GM21526 (cell line): Measurements from ENCODE around the gene FURIN.
"Not testable (repeated sequence)": the region's sequence is repeated elsewhere in the genome, so short reads cannot be mapped to it uniquely, and the experiment has no call there.

ENCODE experiments used
- ATAC-seq: cut with Tn5 transposase; IDR thresholded peaks from one replicate; pipeline ENCODE4 v1.9.1; 2021; ENCODE audit warnings: moderate library complexity; ENCODE audit not compliant: unreplicated experiment, low FRiP score

FURIN gene

DNA sequence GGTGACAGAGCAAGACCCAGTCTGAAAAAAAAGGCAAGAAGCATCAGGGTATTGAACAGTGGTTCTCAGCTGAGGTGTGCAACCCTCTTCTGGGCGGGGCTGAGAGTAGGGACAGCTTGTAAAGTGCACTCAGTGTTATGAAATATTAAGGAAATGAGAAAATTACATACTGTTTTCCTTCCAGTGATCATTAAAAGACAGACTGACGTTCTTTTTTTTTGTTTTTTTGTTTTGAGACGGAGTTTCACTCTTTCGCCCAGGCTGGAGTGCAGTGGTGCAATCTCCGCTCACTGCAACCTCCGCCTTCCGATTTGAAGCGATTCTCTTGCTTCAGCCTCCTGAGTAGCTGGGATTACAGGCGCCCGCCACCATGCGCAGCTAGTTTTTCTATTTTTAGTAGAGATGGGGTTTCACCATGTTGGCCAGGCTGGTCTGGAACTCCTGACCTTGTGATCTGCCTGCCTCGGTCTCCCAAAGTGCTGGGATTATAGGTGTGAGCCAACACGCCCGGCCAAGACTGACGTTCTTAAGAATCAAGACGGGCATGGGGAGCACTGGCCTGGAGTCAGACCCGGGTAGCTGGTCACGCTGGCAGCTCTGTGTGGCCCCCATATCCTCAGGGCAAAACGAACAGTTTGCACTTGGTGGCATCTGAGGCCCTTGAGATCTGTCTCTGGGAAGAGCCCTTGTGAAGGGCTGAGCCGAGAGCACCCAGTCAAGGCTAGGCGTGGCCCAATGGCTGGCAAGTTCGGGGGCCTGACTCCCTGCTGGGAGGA, 46.1 kb downstream of the FURIN start:
- ATAC-seq: no peak

DNA sequence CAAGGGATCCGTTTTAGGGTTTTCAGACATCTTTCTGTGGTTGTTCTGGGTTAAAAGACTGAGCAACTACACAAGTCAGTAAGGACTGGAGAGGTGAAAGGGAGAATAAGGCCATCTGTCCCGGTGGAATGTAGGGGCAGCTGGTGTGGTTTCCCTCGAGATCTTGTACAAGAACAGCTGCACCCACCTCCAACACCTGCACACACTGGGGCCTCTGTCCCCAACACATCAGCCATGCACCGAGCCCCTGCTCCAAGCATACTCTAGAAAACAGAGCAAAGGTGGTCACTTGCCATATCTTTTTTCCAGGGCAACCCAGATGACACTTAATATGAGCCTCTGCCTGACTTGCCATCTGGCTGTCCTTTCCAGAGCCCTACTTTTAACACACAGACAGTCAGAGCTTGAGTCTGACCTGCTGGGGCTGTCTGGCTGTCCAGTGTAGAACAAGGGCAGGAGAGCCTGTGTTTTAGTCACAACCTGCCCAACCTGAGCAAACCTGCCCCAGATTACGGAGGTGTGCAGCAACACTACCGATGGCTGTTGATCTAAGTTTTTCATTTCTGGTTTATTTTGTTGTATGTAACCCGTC, 46.9 kb downstream of the FURIN start:
- ATAC-seq: no peak

DNA sequence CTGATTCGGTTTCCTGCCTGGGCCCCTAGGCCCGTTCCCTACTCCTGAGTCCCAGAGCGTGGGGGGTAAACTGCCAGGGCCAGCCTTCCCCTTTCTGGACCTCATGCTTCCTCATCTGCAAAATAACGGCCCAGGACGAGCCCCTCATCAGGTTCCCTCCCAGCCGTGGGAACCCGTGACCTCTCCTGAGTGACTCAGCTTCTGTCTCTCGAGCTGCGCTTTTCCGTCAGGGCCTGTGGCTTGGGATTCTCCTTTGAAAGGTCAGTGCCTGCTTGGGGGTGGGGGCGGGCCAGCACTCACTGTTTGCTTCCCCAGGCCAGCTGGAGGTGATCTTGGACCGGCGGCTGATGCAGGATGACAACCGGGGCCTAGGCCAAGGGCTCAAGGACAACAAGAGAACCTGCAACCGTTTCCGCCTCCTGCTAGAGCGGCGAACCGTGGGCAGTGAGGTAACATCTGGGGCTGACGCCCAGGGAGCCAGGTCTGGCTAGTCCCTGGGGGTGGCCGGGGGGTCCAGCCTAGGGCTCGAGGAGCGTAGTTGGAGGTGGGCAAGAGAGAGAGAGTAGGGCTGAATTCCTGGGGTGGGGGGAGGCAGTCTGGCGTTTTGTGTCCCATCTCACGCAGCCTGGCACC, 47.5 kb downstream of the FURIN start:
- ATAC-seq: no peak

DNA sequence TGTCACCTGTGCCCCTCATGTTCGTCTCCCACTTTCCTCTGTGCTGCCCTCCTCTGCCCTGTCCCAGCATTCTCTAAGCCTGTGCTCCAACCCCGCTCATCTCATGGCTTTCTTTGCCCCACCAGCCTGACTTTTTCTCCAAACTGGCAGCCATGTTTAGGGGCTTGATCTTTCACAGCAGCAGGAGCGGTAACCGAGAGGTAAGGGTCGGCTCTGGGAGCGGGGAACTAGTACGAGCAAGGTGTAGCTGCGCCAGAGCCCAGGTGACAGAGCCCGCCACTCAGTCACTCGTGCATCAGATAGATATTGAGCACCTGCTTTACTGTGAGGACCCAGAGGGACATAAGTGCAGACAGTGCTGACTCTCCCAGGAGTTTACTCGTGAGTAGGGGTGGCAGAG, 48.1 kb downstream of the FURIN start:
- ATAC-seq: no peak

GRCh38 chr15:90917569-90917968, 49.2 kb downstream of the FURIN start:
- no peak for ATAC-seq

DNA sequence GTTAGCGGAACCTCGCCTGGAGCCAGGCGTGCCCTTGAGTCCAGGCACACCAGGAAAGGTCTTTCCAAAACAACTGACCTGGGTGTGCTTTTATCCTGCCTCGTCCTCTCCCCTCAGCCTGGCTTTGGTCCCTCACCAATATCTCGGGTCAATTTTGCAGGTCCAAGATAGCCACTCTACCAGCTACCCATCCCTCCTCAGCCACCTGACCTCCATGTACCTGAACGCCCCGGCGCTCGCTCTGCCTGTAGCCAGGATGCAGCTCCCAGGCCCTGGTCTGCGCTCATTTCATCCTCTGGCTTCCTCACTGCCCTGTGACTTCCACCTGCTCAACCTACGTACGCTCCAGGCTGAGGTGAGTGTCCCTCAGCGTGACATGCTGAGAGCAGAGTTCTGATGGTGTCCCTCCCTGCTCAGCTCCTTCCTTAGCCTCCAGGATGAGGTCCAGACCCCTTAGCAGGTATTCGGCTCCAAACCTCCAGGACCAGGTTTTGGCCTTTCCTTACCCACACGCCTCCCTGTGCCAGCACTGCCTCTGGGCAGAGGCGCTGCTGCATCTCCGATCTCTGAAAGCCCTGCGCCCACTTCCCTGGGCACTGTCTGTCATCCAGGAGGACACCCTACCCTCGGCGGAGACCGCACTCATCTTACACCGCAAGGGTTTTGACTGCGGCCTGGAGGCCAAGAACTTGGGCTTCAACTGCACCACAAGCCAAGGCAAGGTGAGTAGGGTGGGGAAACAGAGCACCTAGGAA, 49.8 kb downstream of the FURIN start:
- ATAC-seq: no peak

GRCh38 chr15:90918835-90919234, 50.4 kb downstream of the FURIN start:
- no peak for ATAC-seq

- ATAC-seq: no peak
These were observed 53.5 kb downstream of the FURIN start for GRCh38 chr15:90921887-90922286.

- peak; percentile 68 for ATAC-seq
These were observed 54.4 kb downstream of the FURIN start for GRCh38 chr15:90922712-90923322.

- peak; percentile 62 for ATAC-seq
These were observed 56.0 kb downstream of the FURIN start for GRCh38 chr15:90924375-90924774.

- ATAC-seq: not testable (repeated sequence)
These were observed 58.4 kb downstream of the FURIN start for GRCh38 chr15:90926766-90927165.

GRCh38 chr15:90928106-90928505, 59.7 kb downstream of the FURIN start:
- not testable (repeated sequence) for ATAC-seq

DNA sequence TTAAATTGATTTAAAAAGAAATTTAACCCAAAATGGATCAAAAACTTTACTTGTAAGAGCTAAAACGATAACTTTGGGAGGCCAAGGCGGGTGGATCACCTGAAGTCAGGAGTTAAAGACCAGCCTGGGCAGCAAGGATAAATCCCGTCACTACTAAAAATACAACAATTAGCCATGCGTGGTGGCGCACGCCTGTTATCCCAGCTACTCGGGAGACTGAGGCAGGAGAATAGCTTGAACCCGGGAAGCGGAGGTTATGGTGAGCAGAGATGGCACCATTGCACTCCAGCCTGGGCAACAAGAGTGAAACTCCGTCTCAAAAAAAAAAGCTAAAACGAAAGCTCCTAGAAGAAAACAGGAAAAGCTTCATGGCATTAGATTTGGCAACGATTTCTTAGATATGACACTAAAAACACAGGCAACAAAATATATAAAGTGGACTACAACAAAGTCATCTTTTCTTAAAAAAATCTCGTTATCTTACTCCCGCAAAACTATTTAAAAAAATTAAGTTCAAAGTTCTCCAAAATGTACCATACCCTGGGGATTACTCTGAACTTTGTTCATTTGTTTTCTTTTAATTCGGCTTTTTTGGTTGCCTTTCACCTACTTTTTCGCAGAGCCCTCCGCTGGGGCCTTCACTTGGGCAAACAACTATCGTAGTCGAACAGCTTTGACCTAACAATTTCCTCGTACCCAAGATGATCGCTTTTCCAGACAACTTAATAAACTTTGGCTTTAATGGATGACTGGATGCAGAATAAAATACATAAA, 61.0 kb downstream of the FURIN start:
- ATAC-seq: no peak

DNA sequence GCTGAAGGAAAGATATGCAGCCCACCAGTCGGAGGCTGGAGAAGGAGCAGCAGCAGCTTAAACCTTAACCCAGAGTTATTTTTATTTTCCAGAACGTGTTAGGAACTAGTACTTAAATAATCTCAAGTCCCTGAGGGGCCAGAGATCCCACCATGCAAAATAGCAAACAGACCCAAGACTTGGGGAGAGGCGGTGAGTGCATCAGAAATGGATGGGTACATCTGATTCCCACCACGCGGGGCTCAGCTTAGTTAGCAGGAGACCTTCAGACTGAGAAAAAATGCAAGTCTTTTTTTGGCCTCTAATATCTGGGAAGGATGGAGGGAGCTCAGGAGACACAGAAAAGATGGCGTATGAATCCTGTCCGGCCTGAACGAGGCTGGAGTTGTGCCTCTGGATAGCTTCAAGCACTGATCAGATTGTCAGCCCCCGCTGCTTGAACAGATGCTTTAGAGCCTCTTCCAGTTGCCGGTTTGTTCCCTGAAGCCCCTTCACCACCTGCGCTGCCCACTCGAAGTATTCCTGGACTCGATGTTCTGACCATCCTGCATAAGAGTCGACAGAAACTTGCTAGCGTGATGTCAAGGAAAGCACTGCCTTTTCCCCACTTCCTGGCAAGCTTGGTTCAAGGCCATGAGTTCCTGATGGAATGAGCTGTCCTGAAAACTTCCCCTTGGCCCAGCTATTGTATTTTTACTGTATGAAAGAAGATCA, 62.6 kb downstream of the FURIN start:
- no peak for ATAC-seq

GRCh38 chr15:90931575-90931827, 63.1 kb downstream of the FURIN start:
- no peak for ATAC-seq

- peak; percentile 47 for ATAC-seq
These were observed 63.7 kb downstream of the FURIN start, which contains the start of gene HDDC3 for GRCh38 chr15:90931828-90932659. Gene HDDC3, minus strand, starts transcription at chr15:90932549. Its CDS starts 9 bp downstream, at chr15:90932540.

- ATAC-seq: no peak
These were observed 64.2 kb downstream of the FURIN start for GRCh38 chr15:90932660-90932991.
